GM12878 (cell line): ENCODE data around the gene SPAM1. TPM values are rescaled to one million over a fixed set of nuclear protein-coding genes. Genes with fewer than 3 reads are reported as not detected.

Experiments used
- ATAC-seq: fragments of 200-7000 bp; cut with Tn5 transposase; 3 replicates; pipeline ENCODE4 v1.9.1; 2020; ENCODE audit warnings: mild to moderate bottlenecking, moderate library complexity
- BruUV-seq: library from RNA; stranded (reverse); fragments of 400-500 nt; replicated peaks from 2 replicates; lab custom pipeline; 2021; lab: Mats Ljungman, UMichigan
- CTCF ChIA-PET: fragments of 300-600 bp; sonication (Branson Sonifier 250); formaldehyde crosslinking; extraction: SDS; loops from one replicate; lab custom pipeline; 2021; ENCODE audit warnings: inconsistent platforms; lab: Yijun Ruan, JAX
- POLR2A ChIA-PET: fragments of 350-600 bp; formaldehyde crosslinking; extraction: SDS; loops from one replicate; lab custom pipeline; 2021; ENCODE audit warnings: inconsistent platforms; lab: Charles Lee
- RAD21 ChIA-PET: fragments of 300-600 bp; sonication (Branson Sonifier 250); formaldehyde crosslinking; loops from one replicate; lab custom pipeline; 2023; ENCODE audit warnings: antibody characterized with exemption; ENCODE audit not compliant: unreplicated experiment; lab: Charles Lee
- SMC1A ChIA-PET: fragments of 300-600 bp; sonication (Branson Sonifier 250); formaldehyde crosslinking; loops from one replicate; lab custom pipeline; 2023; ENCODE audit not compliant: unreplicated experiment, uncharacterized antibody; lab: Charles Lee
- DNase-seq: peaks from one replicate; pipeline ENCODE4 v3.0.0-alpha.2; 2011; ENCODE audit warnings: low read depth, low spot score
- FAIRE-seq: peaks from 3 replicates; lab custom pipeline; 2011; peaks lifted over from hg19 to GRCh38; lab: Jason Lieb, UNC
- H2AFZ ChIP-seq: 2 replicates; pipeline ENCODE4 v1.6.0; 2011; ENCODE audit warnings: low read depth, low read length, control low read depth; ENCODE audit not compliant: control insufficient read depth
- H3K27ac ChIP-seq: 2 replicates; pipeline ENCODE4 v1.5.1; 2011; ENCODE audit warnings: control low read depth; ENCODE audit not compliant: control insufficient read depth, insufficient read depth
- H3K27me3 ChIP-seq, 2 experiments: replicated peaks in 1 of 2; 2 replicates each; pipeline versions ENCODE4 v1.6.0 to v1.6.1; 2011; ENCODE audit warnings: low read length in 1 of 2; ENCODE audit not compliant: control insufficient read depth in 2 of 2, insufficient read depth in 2 of 2
- H3K36me3 ChIP-seq, 2 experiments: 2 replicates each; pipeline ENCODE4 v1.5.1; 2011; ENCODE audit warnings: low read length in 1 of 2; ENCODE audit not compliant: control insufficient read depth in 2 of 2, insufficient read depth in 2 of 2
- H3K4me1 ChIP-seq: 2 replicates; pipeline ENCODE4 v1.6.1; 2011; ENCODE audit warnings: mild to moderate bottlenecking, low read length, moderate library complexity, mixed read lengths; ENCODE audit not compliant: control insufficient read depth, insufficient read depth
- H3K4me2 ChIP-seq: 2 replicates; pipeline ENCODE4 v1.6.0; 2011; ENCODE audit warnings: control low read depth; ENCODE audit not compliant: control insufficient read depth, insufficient read depth
- H3K4me3 ChIP-seq: fragments of 200-600 bp; sonication (generic); 2 replicates; pipeline ENCODE4 v1.5.1; 2016
- H3K79me2 ChIP-seq: 2 replicates; pipeline ENCODE4 v1.6.0; 2011; ENCODE audit warnings: low read length; ENCODE audit not compliant: control insufficient read depth, insufficient read depth
- H3K9ac ChIP-seq: 2 replicates; pipeline ENCODE4 v1.8.0; 2011; ENCODE audit warnings: low read length, control low read depth, mixed read lengths; ENCODE audit not compliant: control insufficient read depth, insufficient read depth
- H3K9me3 ChIP-seq: replicated peaks from 3 replicates; pipeline ENCODE4 v1.5.1; 2011; ENCODE audit warnings: mild to moderate bottlenecking, low read length; ENCODE audit not compliant: control insufficient read depth, insufficient read depth
- H4K20me1 ChIP-seq: 2 replicates; pipeline ENCODE4 v1.6.0; 2011; ENCODE audit not compliant: control insufficient read depth, insufficient read depth
- CREB1 ChIP-seq: IDR thresholded peaks from 2 replicates; pipeline ENCODE4 v1.6.1; 2012; ENCODE audit warnings: low read depth, mild to moderate bottlenecking, inconsistent platforms
- YY1 ChIP-seq: IDR thresholded peaks from 2 replicates; pipeline ENCODE4 v1.6.1; 2011; ENCODE audit warnings: low read depth, mild to moderate bottlenecking, low read length
- ZBTB33 ChIP-seq: fragments of 450-650 bp; IDR thresholded peaks from 2 replicates; pipeline ENCODE4 v1.6.1; 2017; ENCODE audit warnings: mild to moderate bottlenecking
- WGBS: methylation state at CpG from one replicate; pipeline ENCODE4 v1.1.6; 2016; ENCODE audit warnings: low lambda C conversion rate; ENCODE audit not compliant: insufficient replicate concordance, insufficient coverage; ENCODE audit errors: missing lambda C conversion rate; 5-methylcytosine and 5-hydroxymethylcytosine counted together
- in situ Hi-C: fragments of 300-500 bp; cut with MboI; formaldehyde crosslinking; loops from 9 replicates; pipeline ENCODE4 v1.14.3; 2018; ENCODE audit warnings: mixed read lengths
- intact Hi-C: fragments of 100-400 bp; cut with micrococcal nuclease; formaldehyde crosslinking; loops from one replicate; pipeline ENCODE4 v1.14.2; 2022; ENCODE audit not compliant: unreplicated experiment
- polyA plus RNA-seq, 11 experiments: library from polyadenylated mRNA; depleted of rRNA in 4 of 11; unstranded in 6 of 11; stranded (reverse) in 5 of 11; fragments of >200 nt; fragmentation: Nextera tagmentation in 4 of 11; fragmentation: Illumina TruSeq in 1 of 11; extraction: Ambion mirVana in 4 of 11; extraction: Trizol in 1 of 11; gene quantifications; 1 replicate in 1 of 11; 2 replicates in 10 of 11; pipeline versions ENCODE4 v1.2.1 to v1.2.3, GENCODE V29; 2011 to 2016; ENCODE audit warnings: inconsistent platforms in 2 of 11, missing spikeins in 2 of 11, low read depth in 1 of 11
- total RNA-seq, 4 experiments: library from RNA; depleted of rRNA in 3 of 4; stranded (reverse); fragments of >200 nt in 3 of 4; fragmentation: Illumina TruSeq in 1 of 4; extraction: Trizol in 1 of 4; gene quantifications; 2 replicates each; pipeline versions ENCODE4 v1.2.1 to v1.2.3, GENCODE V29; 2013 to 2021

Gene SPAM1
- total and polyA plus RNA-seq, 10 of the 15 experiments (the other 5 are each of a cell fraction or from before 2014, with no cell fraction given) = not detected

GRCh38 chr7:123939784-123940183 is 14.7 kb downstream of the SPAM1 start:
- H3K79me2 ChIP-seq = no peaks in the 10 kb centered on the region
- H3K9me3 ChIP-seq = no peaks in the 10 kb centered on the region; the same call in 2 of the 3 replicates
- no peaks in the 10 kb centered on the region for H3K36me3 ChIP-seq
- no peak overlapping the region for H3K4me3 ChIP-seq
- no peaks in the 10 kb centered on the region for H3K4me1 ChIP-seq
- no peak overlapping the region for H3K4me2 ChIP-seq
- POLR2A ChIA-PET = no interaction called here
- FAIRE-seq = no peak
- no peak overlapping the region for H3K27ac ChIP-seq
- DNase-seq = no peak
- no peaks in the 10 kb centered on the region for H3K27me3 ChIP-seq
- no peak for TF ChIP-seq ZBTB33
- RAD21 ChIA-PET = no interaction called here
- CTCF ChIA-PET = no interaction called here
- 18% methylated on average over 3 of the region's 3 CpGs for WGBS
- SMC1A ChIA-PET = interaction anchor here (0.6 kb wide), 1 partner anchor 139 kb away, joined by 3 read pairs; no protein-coding TSS in a partner anchor
- ATAC-seq = no peak
- H4K20me1 ChIP-seq = no peaks in the 10 kb centered on the region
- in situ Hi-C loops = no loop called here
- H3K9ac ChIP-seq = no peak overlapping the region
- intact Hi-C loops = no loop called here
- H2AFZ ChIP-seq = no peak overlapping the region
- no TSS peak for BruUV-seq

- Histone ChIP-seq H3K4me2 (no peak overlapping the region), H3K27ac (no peak overlapping the region), H3K4me3 (no peak overlapping the region), H3K79me2 (no peaks in the 10 kb centered on the region), H3K27me3 (no peaks in the 10 kb centered on the region), H3K9me3 (no peaks in the 10 kb centered on the region; the same call in 2 of the 3 replicates), H4K20me1 (no peaks in the 10 kb centered on the region), H2AFZ (no peak overlapping the region), H3K36me3 (no peaks in the 10 kb centered on the region), H3K4me1 (no peaks in the 10 kb centered on the region), H3K9ac (no peak overlapping the region)
- ChIA-PET SMC1A (interaction anchor here (0.7 kb wide), 1 partner anchor 687 kb away, joined by 3 read pairs; no protein-coding TSS in a partner anchor), POLR2A (interaction anchor here (0.8 kb wide), 1 partner anchor 12 kb away, joined by 3 read pairs; no protein-coding TSS in a partner anchor), RAD21 (no interaction called here), CTCF (no interaction called here)
- TF ChIP-seq YY1 = no peak
- TF ChIP-seq CREB1 = no peak
- WGBS = 12% methylated on average over 3 of the region's 3 CpGs
- FAIRE-seq = no peak
- BruUV-seq = no TSS peak
- in situ Hi-C loops (no loop called here), intact Hi-C loops (no loop called here)
- no peak for ATAC-seq
- DNase-seq = no peak
These were observed 16.5 kb downstream of the SPAM1 start for GRCh38 chr7:123941391-123942180.
